ENCODE measurements around the gene TADA2A. TPM values are rescaled to one million over a fixed set of nuclear protein-coding genes. Genes with fewer than 3 reads are reported as not detected.

TADA2A gene
- total and polyA plus RNA-seq, 2 of the 8 experiments (the other 6 are each of a cell fraction or from before 2014, with no cell fraction given) = 8.4 to 18.5 TPM

DNA sequence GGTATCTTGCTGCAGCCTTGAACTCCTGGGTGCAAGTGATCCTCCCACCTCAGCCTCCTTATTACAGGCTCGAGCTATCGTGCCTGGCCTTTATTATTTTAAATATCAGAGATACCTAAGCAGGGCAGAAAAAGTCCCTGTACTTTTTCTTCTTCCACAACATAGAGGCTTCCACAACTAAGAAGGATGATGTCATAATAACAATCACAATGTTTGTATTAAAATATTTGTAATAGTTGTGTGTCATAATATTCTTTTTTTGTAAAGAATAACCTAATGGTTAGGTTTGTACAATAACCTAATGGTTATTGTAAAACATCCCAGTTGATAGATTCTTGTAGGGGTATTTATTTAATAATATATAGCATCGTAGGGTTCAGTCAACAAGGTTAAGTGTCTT, 56.4 kb downstream of the TADA2A start:
- Histone ChIP-seq H3K4me1 (replicated peaks in 1 of 4; ENCODE audit: control insufficient read depth in 3 of 4, insufficient read depth in 4 of 4, low read length in 3 of 4) (no peaks in the 10 kb centered on the region), H3K4me2 (ENCODE audit: insufficient read depth in 1 of 2, low read depth in 2 of 2, low read length in 2 of 2) (no peak overlapping the region), H3K9me3 (ENCODE audit: insufficient read depth in 2 of 2, low read depth in 1 of 2, low read length in 1 of 2) (no peaks in the 10 kb centered on the region), H3K9ac (replicated peaks in 1 of 4; ENCODE audit: extremely low read depth in 1 of 4, low read depth in 3 of 4, low read length in 3 of 4) (no peak overlapping the region), H3K23ac (ENCODE audit: insufficient read length) (no peak overlapping the region), H2BK12ac (ENCODE audit: low read depth, low read length) (no peak overlapping the region), H3K18ac (ENCODE audit: extremely low read depth, low read length) (no peak overlapping the region), H3K14ac (ENCODE audit: insufficient read length) (no peak overlapping the region), H4K5ac (ENCODE audit: insufficient read length, low read depth, low read length) (no peak overlapping the region), H2AFZ (ENCODE audit: low read length) (no peak overlapping the region), H3K4me3 (ENCODE audit: extremely low read depth in 1 of 4, insufficient read depth in 2 of 4, low read depth in 3 of 4, low read length in 4 of 4) (no peak overlapping the region), H3K27me3 (replicated peaks in 1 of 4; ENCODE audit: control insufficient read depth in 3 of 4, extremely low read depth in 1 of 4, insufficient read depth in 3 of 4, low read length in 3 of 4) (no peaks in the 10 kb centered on the region), H2BK15ac (ENCODE audit: low read length) (no peak overlapping the region), H4K8ac (ENCODE audit: extremely low read depth, insufficient read depth, low read length) (no peak overlapping the region), H4K20me1 (replicated peaks in 1 of 2; ENCODE audit: control insufficient read depth in 1 of 2, insufficient read depth in 2 of 2, low read length in 2 of 2) (peaks cover 0 to 2% of the 10 kb centered on the region in 2 experiments), H3K4ac (replicated peaks; ENCODE audit: insufficient read length, low read depth, low read length) (no peak overlapping the region), H3K23me2 (ENCODE audit: low read depth, low read length) (no peaks in the 10 kb centered on the region), H4K91ac (replicated peaks; ENCODE audit: insufficient read length, low read length) (no peak overlapping the region), H2AK5ac (ENCODE audit: low read depth, low read length) (no peak overlapping the region), H2BK20ac (ENCODE audit: low read length) (no peak overlapping the region), H3K79me1 (ENCODE audit: low read depth, low read length) (no peaks in the 10 kb centered on the region; the same call in 1 of the 2 replicates), H2BK5ac (ENCODE audit: low read depth, low read length) (no peak overlapping the region), H2BK120ac (replicated peaks; ENCODE audit: low read depth, low read length) (no peak overlapping the region), H3K79me2 (ENCODE audit: control insufficient read depth in 1 of 2, insufficient read depth in 2 of 2, low read length in 2 of 2) (no peaks in the 10 kb centered on the region), H3K36me3 (ENCODE audit: control insufficient read depth in 2 of 4, insufficient read depth in 4 of 4, low read length in 3 of 4) (peaks cover 0 to 15% (median 2%) of the 10 kb centered on the region in 4 experiments; a peak in 3 of 8 replicates), H3K56ac (replicated peaks; ENCODE audit: insufficient read length, low read depth, low read length) (no peak overlapping the region), H3K27ac (ENCODE audit: low read depth, low read length) (no peak overlapping the region)
- no peak for DNase-seq (ENCODE audit: low read depth in 1 of 2, low spot score in 2 of 2)
- FAIRE-seq = no peak
- TF ChIP-seq KDM1A (IDR thresholded peaks at IDR 0.05; ENCODE audit: borderline replicate concordance, low read length) (no peak), ZNF274 (IDR thresholded peaks at IDR 0.05; ENCODE audit: borderline replicate concordance, extremely low read depth, low read length) (no peak), POU5F1 (IDR thresholded peaks at IDR 0.05; ENCODE audit: low read depth, low read length) (no peak), SIN3A (conservative IDR thresholded peaks at IDR 0.05 in 1 of 2, IDR thresholded peaks at IDR 0.05 in 1 of 2; ENCODE audit: low read depth in 1 of 2, low read length in 2 of 2) (no peak), HDAC6 (IDR thresholded peaks at IDR 0.05; ENCODE audit: low read depth, low read length) (no peak), BACH1 (IDR thresholded peaks at IDR 0.05; ENCODE audit: low read length) (no peak)
- TF ChIP-seq, protein P1, sequence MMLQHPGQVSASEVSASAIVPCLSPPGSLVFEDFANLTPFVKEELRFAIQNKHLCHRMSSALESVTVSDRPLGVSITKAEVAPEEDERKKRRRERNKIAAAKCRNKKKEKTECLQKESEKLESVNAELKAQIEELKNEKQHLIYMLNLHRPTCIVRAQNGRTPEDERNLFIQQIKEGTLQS (IDR thresholded peaks at IDR 0.05; ENCODE audit: insufficient read depth, low read depth, low read length) = no peak
- ChIA-PET POLR2A (ENCODE audit: partially characterized antibody) (interaction anchor here (0.6 kb wide), 1 partner anchor 19 kb away, joined by 3 read pairs; no protein-coding TSS in a partner anchor), CTCF (ENCODE audit: partially characterized antibody) (interaction anchor here (1.1 to 1.6 kb wide), 3 partner anchors 10 to 90 kb away, joined by 3 read pairs; no protein-coding TSS in a partner anchor)
- 92% methylated on average over 3 of the region's 3 CpGs; no CpG with 5 or more reads in 1 of the 2 experiments for WGBS, 2 experiments (ENCODE audit: extremely low coverage in 1 of 2, insufficient coverage in 1 of 2, insufficient read length in 1 of 2, insufficient replicate concordance in 2 of 2, low coverage in 1 of 2, low lambda C conversion rate in 2 of 2, missing lambda C conversion rate in 1 of 2)
